ENCODE data around the gene SPATA20.

DNA sequence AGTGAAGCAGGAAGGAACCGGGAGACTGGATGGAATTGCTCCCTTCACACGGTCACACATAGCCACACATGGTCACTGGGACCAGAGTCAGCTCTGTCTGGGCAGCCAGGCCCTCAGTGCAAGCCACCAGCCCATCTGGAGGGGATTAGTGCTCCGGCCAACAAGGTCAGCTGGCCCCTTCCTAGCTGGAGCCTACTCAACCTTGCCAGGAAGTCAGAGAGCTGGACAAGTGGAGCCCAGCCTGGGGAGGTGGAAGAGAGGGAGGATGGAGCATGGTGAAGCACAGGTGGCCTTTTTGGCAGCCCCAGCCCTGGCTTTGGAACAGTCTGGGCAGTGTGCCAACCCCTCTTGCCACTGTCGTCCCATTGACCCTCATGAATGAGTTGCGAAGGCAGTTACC lies 9.8 kb downstream of the SPATA20 start:
- TF ChIP-seq, protein P1, sequence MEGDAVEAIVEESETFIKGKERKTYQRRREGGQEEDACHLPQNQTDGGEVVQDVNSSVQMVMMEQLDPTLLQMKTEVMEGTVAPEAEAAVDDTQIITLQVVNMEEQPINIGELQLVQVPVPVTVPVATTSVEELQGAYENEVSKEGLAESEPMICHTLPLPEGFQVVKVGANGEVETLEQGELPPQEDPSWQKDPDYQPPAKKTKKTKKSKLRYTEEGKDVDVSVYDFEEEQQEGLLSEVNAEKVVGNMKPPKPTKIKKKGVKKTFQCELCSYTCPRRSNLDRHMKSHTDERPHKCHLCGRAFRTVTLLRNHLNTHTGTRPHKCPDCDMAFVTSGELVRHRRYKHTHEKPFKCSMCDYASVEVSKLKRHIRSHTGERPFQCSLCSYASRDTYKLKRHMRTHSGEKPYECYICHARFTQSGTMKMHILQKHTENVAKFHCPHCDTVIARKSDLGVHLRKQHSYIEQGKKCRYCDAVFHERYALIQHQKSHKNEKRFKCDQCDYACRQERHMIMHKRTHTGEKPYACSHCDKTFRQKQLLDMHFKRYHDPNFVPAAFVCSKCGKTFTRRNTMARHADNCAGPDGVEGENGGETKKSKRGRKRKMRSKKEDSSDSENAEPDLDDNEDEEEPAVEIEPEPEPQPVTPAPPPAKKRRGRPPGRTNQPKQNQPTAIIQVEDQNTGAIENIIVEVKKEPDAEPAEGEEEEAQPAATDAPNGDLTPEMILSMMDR (IDR thresholded peaks at IDR 0.05; ENCODE audit: extremely low read depth in 1 of 2, insufficient read depth in 1 of 2, low read depth in 1 of 2, low read length in 2 of 2), result no peak
- no peak for TF ChIP-seq POLR2A (IDR thresholded peaks at IDR 0.05; ENCODE audit: low read depth, low read length)
- no peak for TF ChIP-seq EZH2 (IDR thresholded peaks at IDR 0.05; ENCODE audit: borderline replicate concordance, low read depth, low read length, severe bottlenecking)
- TF ChIP-seq POLR2AphosphoS5 (IDR thresholded peaks at IDR 0.05; ENCODE audit: insufficient read depth, low read depth, low read length), result no peak
- no peak for TF ChIP-seq GATA2 (IDR thresholded peaks at IDR 0.05; ENCODE audit: insufficient read depth, insufficient read length, low read depth, low read length)
- no peak for TF ChIP-seq JUN (IDR thresholded peaks at IDR 0.05; ENCODE audit: borderline replicate concordance, insufficient read depth, insufficient read length, low read depth)
- no peak for TF ChIP-seq FOS (IDR thresholded peaks at IDR 0.05; ENCODE audit: borderline replicate concordance, insufficient read depth, low read length)
- TF ChIP-seq, protein P2, sequence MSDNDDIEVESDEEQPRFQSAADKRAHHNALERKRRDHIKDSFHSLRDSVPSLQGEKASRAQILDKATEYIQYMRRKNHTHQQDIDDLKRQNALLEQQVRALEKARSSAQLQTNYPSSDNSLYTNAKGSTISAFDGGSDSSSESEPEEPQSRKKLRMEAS (IDR thresholded peaks at IDR 0.05; ENCODE audit: insufficient read depth, insufficient read length), result no peak

All from endothelial cell of umbilical vein (primary cell).